MCF 10A (cell line): Measurements from ENCODE around the gene DCAF6. TPM values are rescaled to one million over a fixed set of nuclear protein-coding genes. Genes with fewer than 3 reads are reported as not detected.

Experiments used
- BruUV-seq: library from RNA; stranded (reverse); fragments of 400-500 nt; replicated peaks from 2 replicates; lab custom pipeline; 2021; lab: Mats Ljungman, UMichigan
- CTCF ChIA-PET: fragments of 300-600 bp; sonication (Branson Sonifier 250); formaldehyde crosslinking; extraction: SDS; loops from one replicate; lab custom pipeline; 2021; ENCODE audit warnings: antibody characterized with exemption, inconsistent platforms; lab: Yijun Ruan, JAX
- POLR2A ChIA-PET: fragments of 300-600, 350-650 bp; sonication (Branson Sonifier 250); formaldehyde crosslinking; extraction: SDS; loops from one replicate; lab custom pipeline; 2020; ENCODE audit warnings: antibody characterized with exemption, inconsistent platforms; lab: Yijun Ruan, JAX
- DNase-seq: peaks from one replicate; pipeline ENCODE4 v3.0.0-alpha.2; 2018; ENCODE audit not compliant: unreplicated experiment
- H3K27ac Mint-ChIP-seq: one replicate; pipeline ENCODE4 v1.8.0; 2022; ENCODE audit warnings: mild to moderate bottlenecking, low read depth, mixed read lengths; ENCODE audit not compliant: unreplicated experiment
- H3K27me3 Mint-ChIP-seq: one replicate; pipeline ENCODE4 v1.8.0; 2022; ENCODE audit warnings: mixed read lengths; ENCODE audit not compliant: insufficient read depth, unreplicated experiment
- H3K36me3 Mint-ChIP-seq: one replicate; pipeline ENCODE4 v1.8.0; 2022; ENCODE audit warnings: mild to moderate bottlenecking, moderate library complexity, mixed read lengths; ENCODE audit not compliant: insufficient read depth, unreplicated experiment
- H3K4me1 Mint-ChIP-seq: one replicate; pipeline ENCODE4 v1.8.0; 2022; ENCODE audit warnings: mixed read lengths; ENCODE audit not compliant: insufficient read depth, unreplicated experiment
- H3K4me3 Mint-ChIP-seq: one replicate; pipeline ENCODE4 v1.8.0; 2022; ENCODE audit warnings: mild to moderate bottlenecking, moderate library complexity, mixed read lengths; ENCODE audit not compliant: unreplicated experiment
- H3K9me3 Mint-ChIP-seq: one replicate; pipeline ENCODE4 v1.8.0; 2022; ENCODE audit warnings: mixed read lengths; ENCODE audit not compliant: unreplicated experiment
- CTCF ChIP-seq: fragments of 200-600 bp; IDR thresholded peaks from one replicate; pipeline ENCODE4 v1.8.0; 2022; ENCODE audit warnings: antibody characterized with exemption, mild to moderate bottlenecking; ENCODE audit not compliant: unreplicated experiment
- intact Hi-C: fragments of 100-400 bp; cut with micrococcal nuclease; formaldehyde crosslinking; loops from 2 replicates; pipeline ENCODE4 v1.14.1; 2022
- total RNA-seq: library from RNA; stranded (reverse); gene quantifications from 2 replicates; pipeline ENCODE4 v1.2.3, GENCODE V29; 2022

DCAF6 gene
- total RNA-seq, 1 experiment from 2014 or later, result 57.2 TPM

- no peak overlapping the region for H3K4me3 Mint-ChIP-seq
- ChIA-PET POLR2A (interaction anchor here (0.7 kb wide), 1 partner anchor 132 kb away, joined by 3 read pairs; the partner anchor contains the start of gene MPC2), CTCF (interaction anchor here (0.8 to 5.6 kb wide), 2 partner anchors 14 to 352 kb away, joined by 3 to 39 read pairs; no protein-coding TSS in a partner anchor)
- H3K9me3 Mint-ChIP-seq, result no peaks in the 10 kb centered on the region
- H3K36me3 Mint-ChIP-seq, result peaks cover 92% of the 10 kb centered on the region
- no peaks in the 10 kb centered on the region for H3K4me1 Mint-ChIP-seq
- no TSS peak for BruUV-seq
- no peak for DNase-seq
- intact Hi-C loops, result no loop called here
- TF ChIP-seq CTCF, result no peak
- no peak overlapping the region for H3K27ac Mint-ChIP-seq
- no peaks in the 10 kb centered on the region for H3K27me3 Mint-ChIP-seq
These were observed 132.9 kb downstream of the DCAF6 start for GRCh38 chr1:168069384-168069783.

GRCh38 chr1:168079761-168080160 is 143.3 kb downstream of the DCAF6 start:
- intact Hi-C loops, result no loop called here
- Mint-ChIP-seq H3K27ac (peak overlapping the region; percentile 68), H3K9me3 (no peaks in the 10 kb centered on the region), H3K36me3 (peaks cover 65% of the 10 kb centered on the region), H3K27me3 (no peaks in the 10 kb centered on the region), H3K4me1 (peaks cover 28% of the 10 kb centered on the region), H3K4me3 (no peak overlapping the region)
- ChIA-PET CTCF (interaction anchor here (0.6 to 1.3 kb wide), 8 partner anchors 11 to 678 kb away, joined by 3 to 5 read pairs (median 3); no protein-coding TSS in a partner anchor), POLR2A (interaction anchor here (1.0 kb wide), 1 partner anchor 144 kb away, joined by 5 read pairs; the partner anchor contains the start of gene DCAF6)
- DNase-seq, result peak; percentile 22
- BruUV-seq, result no TSS peak
- no peak for TF ChIP-seq CTCF

- peaks cover 53% of the 10 kb centered on the region for H3K36me3 Mint-ChIP-seq
- no peaks in the 10 kb centered on the region for H3K27me3 Mint-ChIP-seq
- intact Hi-C loops, result loop anchor here (1.0 to 2.0 kb wide), 5 partner anchors 145 to 481 kb away; partner anchors contain the start of genes DCAF6, MPC2 and MPZL1
- no peak for TF ChIP-seq CTCF
- DNase-seq, result peak; percentile 82
- ChIA-PET POLR2A (interaction anchor here (0.6 to 2.4 kb wide), 16 partner anchors 10 to 250 kb away, joined by 3 to 24 read pairs (median 3); partner anchors contain the start of gene DCAF6), CTCF (interaction anchor here (0.5 to 6.5 kb wide), 68 partner anchors 8 to 714 kb away, joined by 3 to 116 read pairs (median 6); partner anchors contain the start of genes DCAF6, GPR161 and MPZL1)
- H3K4me1 Mint-ChIP-seq, result peaks cover 28% of the 10 kb centered on the region
- peak overlapping the region; percentile 82 for H3K27ac Mint-ChIP-seq
- H3K9me3 Mint-ChIP-seq, result no peaks in the 10 kb centered on the region
- BruUV-seq, result no TSS peak
- H3K4me3 Mint-ChIP-seq, result no peak overlapping the region
These were observed 145.0 kb downstream of the DCAF6 start for GRCh38 chr1:168081373-168082007.
